Measurements from ENCODE around the gene FGF18. TPM values are rescaled to one million over a fixed set of nuclear protein-coding genes. Genes with fewer than 3 reads are reported as not detected.

FGF18 gene
- total and polyA plus RNA-seq, 9 of the 15 experiments (the other 6 are each of a cell fraction or from before 2014, with no cell fraction given): 0.05 to 0.18 (median 0.11) TPM; not detected in 6

GRCh38 chr5:171424726-171425125 is 5.3 kb downstream of the FGF18 start:
- Histone ChIP-seq H3K36me3 (ENCODE audit: control insufficient read depth, insufficient read depth, low read length) (no peaks in the 10 kb centered on the region), H4K20me1 (replicated peaks; ENCODE audit: control insufficient read depth, insufficient read depth, low read length) (peaks cover 7% of the 10 kb centered on the region; the same call in 1 of the 2 replicates), H3K4me2 (ENCODE audit: insufficient read depth, low read length) (no peak overlapping the region), H3K4me1 (replicated peaks in 1 of 2; ENCODE audit: control insufficient read depth in 2 of 2, insufficient read depth in 2 of 2, low read length in 2 of 2) (peaks cover 0 to 5% of the 10 kb centered on the region in 2 experiments; a peak in 2 of 5 replicates), H2AFZ (ENCODE audit: low read depth, low read length) (no peak overlapping the region), H3K79me2 (ENCODE audit: control insufficient read depth, insufficient read depth, low read length) (no peaks in the 10 kb centered on the region), H3K9me3 (replicated peaks; ENCODE audit: control insufficient read depth, insufficient read depth, low read depth, low read length) (no peaks in the 10 kb centered on the region), H3K27ac (ENCODE audit: extremely low read depth, low read depth, low read length) (no peak overlapping the region), H3K9ac (ENCODE audit: insufficient read depth in 1 of 2, low read depth in 2 of 2, low read length in 2 of 2) (no peak overlapping the region; a peak in 1 of 4 replicates), H3K27me3 (ENCODE audit: control insufficient read depth in 2 of 2, insufficient read depth in 2 of 2, low read length in 2 of 2) (peaks cover 0 to 18% of the 10 kb centered on the region in 2 experiments; a peak in 2 of 5 replicates), H3K4me3 (no peak overlapping the region), H3K9me1 (ENCODE audit: control insufficient read depth, insufficient read depth, low read length) (no peaks in the 10 kb centered on the region)
- DNase-seq (ENCODE audit: extremely low read depth in 1 of 4, low spot score in 3 of 4) (peak in 2 of 4 experiments; percentile 40 to 43), ATAC-seq (no peak), FAIRE-seq (no peak)
- intact Hi-C loops (cut with micrococcal nuclease) (no loop called here), in situ Hi-C loops (cut with MboI) (loop anchor here (10.0 kb wide), 1 partner anchor 630 kb away; no protein-coding TSS in a partner anchor)
- POLR2A ChIA-PET: no interaction called here
- no TSS peak for BruUV-seq (replicated peaks)
- CTCF ChIA-PET (ENCODE audit: low intra/inter-chr PET ratio): no interaction called here
- TF ChIP-seq ESRRA (IDR thresholded peaks at IDR 0.05; ENCODE audit: borderline replicate concordance, low read depth) (no peak), LCOR (CRISPR knock-in tag; IDR thresholded peaks at IDR 0.05) (no peak), RBM39 (optimal IDR thresholded peaks at IDR 0.05; ENCODE audit: low read depth, low read length) (no peak), DMBX1 (CRISPR knock-in tag; IDR thresholded peaks at IDR 0.05; ENCODE audit: borderline replicate concordance) (no peak), MEF2D (tag; conservative IDR thresholded peaks at IDR 0.05; ENCODE audit: low read depth) (no peak)
- WGBS (ENCODE audit: insufficient coverage, low coverage, missing lambda C conversion rate): 3% methylated on average over 4 of the region's 5 CpGs
